C4-2B (cell line): Measurements from ENCODE around the gene GID4.

Source experiments
- CTCF ChIP-seq: fragments of 450-650 bp; conservative IDR thresholded peaks from 2 replicates; pipeline ENCODE4 v1.5.1; 2017; ENCODE audit warnings: mild to moderate bottlenecking
- ZFX ChIP-seq: fragments of 450-650 bp; IDR thresholded peaks from 2 replicates; pipeline ENCODE4 v1.6.1; 2017

GRCh38 chr17:18076936-18077335, 37.7 kb downstream of the GID4 start:
- no peak for TF ChIP-seq CTCF
- TF ChIP-seq ZFX = no peak
